Endothelial cell (in vitro differentiated cells): ENCODE results near the gene UCKL1. TPM values are rescaled to one million over a fixed set of nuclear protein-coding genes. Genes with fewer than 3 reads are reported as not detected.

ENCODE experiments used
- DNase-seq: peaks from one replicate; pipeline ENCODE4 v3.0.0; 2021; ENCODE audit warnings: low spot score
- H3K27ac Mint-ChIP-seq: one replicate; pipeline ENCODE4 v1.8.0; 2021; ENCODE audit warnings: mixed read lengths, inconsistent platforms; ENCODE audit not compliant: unreplicated experiment
- H3K27me3 Mint-ChIP-seq: one replicate; pipeline ENCODE4 v1.8.0; 2021; ENCODE audit warnings: mild to moderate bottlenecking, moderate library complexity, mixed read lengths, inconsistent platforms; ENCODE audit not compliant: unreplicated experiment
- H3K36me3 Mint-ChIP-seq: one replicate; pipeline ENCODE4 v1.8.0; 2021; ENCODE audit warnings: mild to moderate bottlenecking, low read depth, mixed read lengths, inconsistent platforms; ENCODE audit not compliant: unreplicated experiment
- H3K4me1 Mint-ChIP-seq: one replicate; pipeline ENCODE4 v1.8.0; 2021; ENCODE audit warnings: mild to moderate bottlenecking, mixed read lengths, inconsistent platforms; ENCODE audit not compliant: unreplicated experiment
- H3K4me3 Mint-ChIP-seq: one replicate; pipeline ENCODE4 v1.8.0; 2021; ENCODE audit warnings: mild to moderate bottlenecking, mixed read lengths, inconsistent platforms; ENCODE audit not compliant: unreplicated experiment
- H3K9me3 Mint-ChIP-seq: one replicate; pipeline ENCODE4 v1.8.0; 2021; ENCODE audit warnings: mixed read lengths, inconsistent platforms; ENCODE audit not compliant: unreplicated experiment
- total RNA-seq: library from RNA; stranded (reverse); fragmentation: NEBNext Ultra II Directional; extraction: Animal tissue kit (Norgen Biotek cat#: 25700); gene quantifications from one replicate; pipeline ENCODE4 v1.2.1, GENCODE V29; 2021; ENCODE audit not compliant: unreplicated experiment
- TF ChIP-seq, protein P1 (sequence below): fragments of 200-600 bp; sonication (generic); IDR thresholded peaks from one replicate; pipeline ENCODE4 v1.5.0; 2021; ENCODE audit warnings: antibody characterized with exemption; ENCODE audit not compliant: unreplicated experiment

Gene UCKL1
- total RNA-seq, 1 donor from 2014 or later, result 40.1 TPM

DNA sequence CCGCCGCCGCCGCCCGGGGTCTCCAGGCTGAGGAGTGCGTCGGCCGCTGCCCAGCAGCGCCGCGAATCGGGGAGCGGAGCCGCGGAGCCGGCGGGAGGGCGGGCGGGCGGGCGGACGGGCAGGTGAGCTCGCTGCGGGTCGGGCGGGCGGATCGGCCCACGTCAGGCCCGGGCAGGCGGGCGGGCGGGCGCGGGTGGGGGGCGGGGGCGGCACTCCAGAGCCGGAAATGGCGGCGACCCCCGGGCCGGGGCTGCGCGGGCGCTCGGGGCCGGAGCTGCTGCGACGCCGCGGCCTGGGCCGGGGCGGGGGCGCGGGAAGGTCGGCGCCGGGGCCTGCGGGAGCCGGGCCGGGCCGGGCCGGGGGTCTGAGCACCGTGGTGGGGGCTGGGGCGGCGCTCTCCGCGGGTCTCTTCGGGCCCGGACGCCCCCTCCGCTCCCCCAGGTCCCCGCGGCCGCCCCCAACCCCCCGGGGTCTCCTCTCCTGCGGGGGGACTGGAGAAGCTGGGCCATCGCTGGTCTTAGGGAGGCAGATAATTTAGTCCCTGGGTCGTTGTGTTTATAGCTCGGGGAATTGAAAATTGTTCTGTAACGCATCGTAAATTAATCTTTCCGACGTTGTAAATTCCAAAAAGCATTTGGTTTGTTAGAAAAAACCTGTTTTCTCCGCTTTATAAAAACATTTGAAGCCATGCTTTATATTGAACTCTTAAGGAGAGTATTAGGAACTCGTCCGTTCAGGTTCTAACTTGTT lies 60.8 kb downstream of the UCKL1 start:
- Mint-ChIP-seq H3K4me3 (peak overlapping the region; percentile 98), H3K27me3 (peaks cover 8% of the 10 kb centered on the region), H3K9me3 (no peaks in the 10 kb centered on the region), H3K27ac (peak overlapping the region; percentile 94), H3K4me1 (peaks cover 22% of the 10 kb centered on the region), H3K36me3 (peaks cover 10% of the 10 kb centered on the region)
- DNase-seq, result no peak
- TF ChIP-seq, protein P1, sequence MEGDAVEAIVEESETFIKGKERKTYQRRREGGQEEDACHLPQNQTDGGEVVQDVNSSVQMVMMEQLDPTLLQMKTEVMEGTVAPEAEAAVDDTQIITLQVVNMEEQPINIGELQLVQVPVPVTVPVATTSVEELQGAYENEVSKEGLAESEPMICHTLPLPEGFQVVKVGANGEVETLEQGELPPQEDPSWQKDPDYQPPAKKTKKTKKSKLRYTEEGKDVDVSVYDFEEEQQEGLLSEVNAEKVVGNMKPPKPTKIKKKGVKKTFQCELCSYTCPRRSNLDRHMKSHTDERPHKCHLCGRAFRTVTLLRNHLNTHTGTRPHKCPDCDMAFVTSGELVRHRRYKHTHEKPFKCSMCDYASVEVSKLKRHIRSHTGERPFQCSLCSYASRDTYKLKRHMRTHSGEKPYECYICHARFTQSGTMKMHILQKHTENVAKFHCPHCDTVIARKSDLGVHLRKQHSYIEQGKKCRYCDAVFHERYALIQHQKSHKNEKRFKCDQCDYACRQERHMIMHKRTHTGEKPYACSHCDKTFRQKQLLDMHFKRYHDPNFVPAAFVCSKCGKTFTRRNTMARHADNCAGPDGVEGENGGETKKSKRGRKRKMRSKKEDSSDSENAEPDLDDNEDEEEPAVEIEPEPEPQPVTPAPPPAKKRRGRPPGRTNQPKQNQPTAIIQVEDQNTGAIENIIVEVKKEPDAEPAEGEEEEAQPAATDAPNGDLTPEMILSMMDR, result no peak

DNA sequence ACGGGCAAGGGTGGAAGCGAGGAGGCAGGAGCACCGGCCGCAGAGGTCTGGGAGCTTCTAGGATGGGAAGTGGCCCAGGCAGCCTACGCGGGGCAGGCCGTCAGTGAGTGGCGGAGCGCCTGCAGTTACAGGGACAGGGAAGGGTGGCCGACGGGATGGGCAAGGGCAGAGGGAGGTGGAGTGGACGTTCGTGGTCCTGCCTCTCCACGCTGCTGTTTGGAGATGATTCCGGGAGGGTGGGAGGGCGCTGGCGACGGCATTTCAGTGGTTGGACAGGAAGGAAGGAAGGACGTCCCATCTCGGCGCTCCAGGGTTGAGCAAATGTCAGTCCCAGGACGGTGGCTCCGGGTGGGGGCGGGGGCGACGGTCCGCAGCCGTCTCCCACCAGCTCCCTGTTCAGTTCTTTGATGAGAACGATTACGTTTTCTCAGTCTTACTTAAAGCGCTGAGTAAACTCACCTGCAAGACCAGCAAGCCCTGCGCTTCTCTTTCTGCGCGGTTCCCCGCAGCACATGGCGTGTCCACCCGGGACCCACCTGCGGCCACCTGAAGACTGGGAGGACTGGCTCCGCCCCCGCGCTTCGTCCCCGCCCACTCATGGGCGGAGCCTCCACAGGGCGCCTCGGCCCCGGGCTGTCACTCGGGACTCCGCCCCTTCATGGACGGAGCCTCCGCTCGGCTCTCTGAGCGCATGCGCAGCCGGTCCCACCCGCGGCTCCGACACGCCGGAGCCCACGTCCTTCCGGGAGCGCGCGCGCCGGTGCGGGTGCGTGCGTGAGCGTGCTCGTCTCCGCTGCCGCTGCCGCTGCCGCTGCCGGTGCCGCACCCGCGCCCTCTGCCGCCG lies 61.6 kb downstream of the UCKL1 start, which contains the start of gene DNAJC5:
Gene DNAJC5 (plus strand): TSS at position 769 of the 844 bp plus-strand sequence. CDS start 33,220 bp downstream, outside the sequence.
- peak within 1 kb of the TSS; percentile 94 for H3K27ac Mint-ChIP-seq
- peaks cover 10% of the 10 kb centered on the region for H3K27me3 Mint-ChIP-seq

DNA sequence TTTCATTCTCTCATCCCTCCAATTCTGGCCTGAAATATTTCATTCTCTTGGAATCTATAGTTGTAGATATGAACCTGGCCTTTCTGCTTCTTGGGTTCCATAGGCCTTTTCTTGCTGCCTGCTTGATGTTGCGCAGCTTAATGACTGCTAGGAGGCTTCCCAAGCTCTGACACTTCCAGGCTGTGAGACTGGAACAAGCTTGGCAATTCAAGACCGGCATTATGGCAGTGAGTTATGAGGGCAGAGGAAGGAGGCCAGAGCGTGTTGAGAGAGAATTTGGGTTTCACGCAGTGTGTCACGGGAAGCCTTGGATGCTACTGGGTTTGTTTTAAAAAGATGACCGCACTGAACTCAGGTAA lies 62.2 kb downstream of the UCKL1 start:
- Mint-ChIP-seq H3K27me3 (peaks cover 10% of the 10 kb centered on the region), H3K36me3 (peaks cover 22% of the 10 kb centered on the region), H3K4me1 (peaks cover 20% of the 10 kb centered on the region), H3K9me3 (no peaks in the 10 kb centered on the region), H3K4me3 (peak overlapping the region; percentile 89), H3K27ac (peak overlapping the region; percentile 3)
- DNase-seq, result no peak
- TF ChIP-seq, protein P1, result no peak

More for the DNA sequence above, 61.6 kb downstream of the UCKL1 start, which contains the start of gene DNAJC5:
- DNase-seq, result peak; percentile 91
- Mint-ChIP-seq H3K36me3 (peaks cover 16% of the 10 kb centered on the region), H3K4me3 (peak within 1 kb of the TSS; percentile 98), H3K9me3 (no peaks in the 10 kb centered on the region), H3K4me1 (peaks cover 22% of the 10 kb centered on the region)
- TF ChIP-seq, protein P1, result no peak

DNA sequence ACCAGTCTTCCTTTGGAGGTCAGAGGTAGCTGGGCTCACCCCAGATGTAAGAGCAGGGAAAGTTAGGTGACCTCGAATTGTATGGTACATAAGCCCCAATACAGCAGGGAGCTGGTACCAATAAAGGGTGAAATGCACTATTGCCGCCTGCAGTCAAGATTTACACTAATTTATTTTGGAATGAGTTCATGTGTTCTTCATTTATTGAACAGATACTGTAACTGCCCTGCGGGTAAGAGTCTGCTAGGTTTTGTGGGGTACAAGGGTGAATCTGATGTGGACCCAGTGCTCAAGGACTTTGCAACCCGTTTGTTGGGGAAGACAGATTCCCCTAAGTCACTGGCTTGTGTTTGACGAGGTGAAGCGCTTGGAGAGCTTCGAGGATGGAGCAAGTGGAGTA lies 63.8 kb downstream of the UCKL1 start:
- peaks cover 16% of the 10 kb centered on the region for H3K4me1 Mint-ChIP-seq
- peaks cover 27% of the 10 kb centered on the region for H3K36me3 Mint-ChIP-seq
- H3K27ac Mint-ChIP-seq, result no peak overlapping the region
- no peak overlapping the region for H3K4me3 Mint-ChIP-seq
- peaks cover 10% of the 10 kb centered on the region for H3K27me3 Mint-ChIP-seq
- no peak for DNase-seq
- no peaks in the 10 kb centered on the region for H3K9me3 Mint-ChIP-seq
- TF ChIP-seq, protein P1, result no peak
